Endodermal cell (in vitro differentiated cells): Measurements from ENCODE around the gene HS6ST3. TPM values are rescaled to one million over a fixed set of nuclear protein-coding genes. Genes with fewer than 3 reads are reported as not detected.

Source experiments
- DNase-seq: peaks from one replicate; pipeline ENCODE4 v3.0.0-alpha.2; 2017
- H3K27ac ChIP-seq: 2 replicates; pipeline ENCODE4 v1.5.1; 2013; ENCODE audit warnings: mild to moderate bottlenecking, low read depth, low read length, moderate library complexity
- H3K27me3 ChIP-seq: 2 replicates; pipeline ENCODE4 v1.6.1; 2013; ENCODE audit warnings: mild to moderate bottlenecking, low read length, moderate library complexity; ENCODE audit not compliant: insufficient read depth, control insufficient read depth, poor library complexity, severe bottlenecking
- H3K36me3 ChIP-seq: 2 replicates; pipeline ENCODE4 v1.7.0; 2013; ENCODE audit warnings: mild to moderate bottlenecking, low read length, moderate library complexity; ENCODE audit not compliant: control insufficient read depth, insufficient read depth
- H3K4me1 ChIP-seq: one replicate; pipeline ENCODE4 v1.7.0; 2013; ENCODE audit warnings: low read length; ENCODE audit not compliant: control insufficient read depth, insufficient read depth
- H3K4me3 ChIP-seq: 2 replicates; pipeline ENCODE4 v1.5.1; 2013; ENCODE audit warnings: mild to moderate bottlenecking, low read length, moderate library complexity
- H3K9ac ChIP-seq: 2 replicates; pipeline ENCODE4 v1.6.1; 2013; ENCODE audit warnings: mild to moderate bottlenecking, low read length, moderate library complexity; ENCODE audit not compliant: poor library complexity, severe bottlenecking; ENCODE audit errors: extremely low read depth
- H3K9me3 ChIP-seq: 2 replicates; pipeline ENCODE4 v1.6.1; 2013; ENCODE audit warnings: mild to moderate bottlenecking, low read length, moderate library complexity; ENCODE audit not compliant: control insufficient read depth
- H3K27ac Mint-ChIP-seq: 2 replicates; pipeline ENCODE4 v1.8.0; 2020; ENCODE audit warnings: mixed read lengths
- H3K27me3 Mint-ChIP-seq: 2 replicates; pipeline ENCODE4 v1.8.0; 2021; ENCODE audit warnings: mild to moderate bottlenecking, mixed read lengths; ENCODE audit not compliant: insufficient read depth
- H3K36me3 Mint-ChIP-seq: 2 replicates; pipeline ENCODE4 v1.8.0; 2020; ENCODE audit warnings: low read depth, mixed read lengths
- H3K4me1 Mint-ChIP-seq: 2 replicates; pipeline ENCODE4 v1.8.0; 2020; ENCODE audit warnings: mixed read lengths
- H3K4me3 Mint-ChIP-seq: 2 replicates; pipeline ENCODE4 v1.8.0; 2020; ENCODE audit warnings: mild to moderate bottlenecking, moderate library complexity, mixed read lengths
- H3K9me3 Mint-ChIP-seq: 2 replicates; pipeline ENCODE4 v1.8.0; 2020; ENCODE audit warnings: mild to moderate bottlenecking, mixed read lengths
- CTCF ChIP-seq: fragments of 200-600 bp; sonication (generic); conservative IDR thresholded peaks from 2 replicates; pipeline ENCODE4 v1.5.0; 2021; ENCODE audit warnings: antibody characterized with exemption, mild to moderate bottlenecking
- WGBS, 2 experiments: methylation state at CpG; one replicate each; pipeline versions ENCODE4 v1.1.5 to v1.1.7; 2013; ENCODE audit warnings: missing lambda C conversion rate in 2 of 2, mixed read lengths in 1 of 2; ENCODE audit not compliant: insufficient coverage in 1 of 2, insufficient read length in 1 of 2; 5-methylcytosine and 5-hydroxymethylcytosine counted together
- total RNA-seq, 2 donors: library from RNA; stranded (reverse); fragmentation: NEBNext Ultra II Directional in 1 of 2; extraction: Animal tissue kit (Norgen Biotek cat#: 25700) in 1 of 2; gene quantifications; 2 replicates in 1 of 2; 3 replicates in 1 of 2; pipeline ENCODE4 v1.2.1, GENCODE V29; 2021

The HS6ST3 gene
- total RNA-seq, 2 donors from 2014 or later: 0.84 to 1.1 TPM

DNA sequence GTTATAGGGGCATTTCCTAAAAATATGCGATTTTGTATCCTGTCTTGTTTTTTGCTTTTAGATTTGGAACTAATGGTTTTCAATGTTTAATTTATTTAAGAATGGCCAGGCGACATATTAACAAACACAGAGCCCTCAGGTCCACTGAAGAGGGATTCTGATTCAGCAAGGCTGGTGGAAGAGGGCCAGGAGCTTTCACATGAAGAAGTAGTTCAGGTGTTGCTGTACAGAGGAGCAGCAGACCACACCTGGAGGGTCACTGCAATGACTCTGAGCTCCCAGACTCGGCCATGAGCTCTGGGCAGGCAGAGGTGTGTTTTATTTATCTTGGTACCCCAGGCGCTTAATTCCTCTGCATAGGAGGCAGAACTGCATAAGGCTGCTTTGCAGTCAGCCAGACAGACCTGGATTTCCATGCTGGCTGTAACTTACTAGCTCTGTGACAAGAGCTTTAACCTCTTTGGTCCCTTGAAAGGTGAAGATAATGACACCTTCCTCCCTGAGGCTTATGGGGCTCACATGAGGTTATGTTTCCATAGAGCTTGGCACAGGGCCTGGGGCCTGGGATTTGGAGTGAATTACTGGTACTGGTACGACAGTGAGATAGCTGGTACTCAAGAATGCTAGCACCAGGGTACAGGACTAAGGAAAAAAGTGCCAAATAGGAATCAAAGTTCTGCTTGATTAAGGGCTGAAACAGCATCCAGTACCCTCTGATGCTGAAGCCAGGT, 719.6 kb downstream of the HS6ST3 start:
- peaks cover 3% of the 10 kb centered on the region for H3K4me1 ChIP-seq
- H3K27ac Mint-ChIP-seq: no peak overlapping the region
- no peak overlapping the region for H3K27ac ChIP-seq
- H3K4me3 Mint-ChIP-seq: no peak overlapping the region
- H3K36me3 Mint-ChIP-seq: no peaks in the 10 kb centered on the region
- DNase-seq: no peak
- no peak for TF ChIP-seq CTCF
- H3K27me3 Mint-ChIP-seq: no peaks in the 10 kb centered on the region
- H3K9ac ChIP-seq: no peak overlapping the region
- WGBS, 2 experiments: 91 to 100% methylated on average over 4 to 5 of the region's 5 CpGs
- no peaks in the 10 kb centered on the region for H3K36me3 ChIP-seq
- no peak overlapping the region for H3K4me3 ChIP-seq
- H3K9me3 Mint-ChIP-seq: peaks cover 7% of the 10 kb centered on the region
- H3K27me3 ChIP-seq: no peaks in the 10 kb centered on the region
- peaks cover 9% of the 10 kb centered on the region for H3K4me1 Mint-ChIP-seq
- peaks cover 10% of the 10 kb centered on the region for H3K9me3 ChIP-seq

DNA sequence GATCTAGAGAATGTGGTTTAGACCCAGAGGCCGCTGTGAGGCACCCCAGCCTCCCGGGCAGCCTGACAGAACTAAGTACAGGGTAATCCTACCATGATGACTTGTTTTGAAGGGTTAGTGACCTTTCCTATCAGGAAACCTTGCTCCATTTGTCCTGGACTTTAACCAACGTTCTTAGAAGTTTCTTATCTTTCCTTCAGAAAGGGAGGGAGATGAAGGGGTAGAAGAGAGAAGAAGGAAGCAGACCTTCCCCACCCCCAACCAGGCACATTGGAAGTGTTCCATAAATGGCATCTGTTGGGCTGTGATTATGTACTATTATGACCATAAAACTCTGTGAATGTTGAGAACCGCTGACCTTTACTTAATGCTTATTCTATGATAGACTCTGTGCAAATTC, 720.2 kb downstream of the HS6ST3 start:
- Histone ChIP-seq H3K9ac (no peak overlapping the region), H3K27ac (no peak overlapping the region), H3K36me3 (no peaks in the 10 kb centered on the region), H3K4me3 (no peak overlapping the region), H3K4me1 (peaks cover 3% of the 10 kb centered on the region), H3K27me3 (no peaks in the 10 kb centered on the region), H3K9me3 (peaks cover 15% of the 10 kb centered on the region)
- H3K4me3 Mint-ChIP-seq: no peak overlapping the region
- no peaks in the 10 kb centered on the region for H3K36me3 Mint-ChIP-seq
- DNase-seq: no peak
- H3K27ac Mint-ChIP-seq: no peak overlapping the region
- 88 to 96% methylated on average over 1 to 4 of the region's 4 CpGs for WGBS, 2 experiments
- peaks cover 3% of the 10 kb centered on the region for H3K27me3 Mint-ChIP-seq
- peaks cover 9% of the 10 kb centered on the region for H3K4me1 Mint-ChIP-seq
- TF ChIP-seq CTCF: no peak
- peaks cover 13% of the 10 kb centered on the region for H3K9me3 Mint-ChIP-seq

DNA sequence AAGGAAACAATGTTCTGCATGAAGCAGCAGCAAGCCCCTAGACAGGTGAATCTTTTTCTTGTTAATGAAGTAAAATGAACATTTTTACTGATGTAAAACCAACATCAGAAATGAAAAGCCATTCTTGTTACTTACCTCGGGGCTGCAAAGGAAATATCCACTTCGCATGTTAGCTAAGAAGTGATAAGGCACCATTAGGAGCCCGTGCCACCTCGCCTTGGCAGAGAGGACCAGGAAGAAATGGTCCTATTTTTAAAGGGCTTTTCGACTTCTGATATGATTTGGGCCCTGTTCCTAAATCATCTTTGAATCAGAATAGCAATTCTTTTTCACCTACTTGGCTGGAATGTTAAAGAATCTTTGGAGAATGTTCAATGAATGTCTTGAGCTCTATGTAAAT, 721.1 kb downstream of the HS6ST3 start:
- H3K27me3 ChIP-seq: no peaks in the 10 kb centered on the region
- Mint-ChIP-seq H3K4me1 (peaks cover 9% of the 10 kb centered on the region), H3K36me3 (no peaks in the 10 kb centered on the region), H3K27me3 (peaks cover 6% of the 10 kb centered on the region), H3K4me3 (no peak overlapping the region), H3K9me3 (peaks cover 16% of the 10 kb centered on the region), H3K27ac (no peak overlapping the region)
- H3K4me1 ChIP-seq: peaks cover 3% of the 10 kb centered on the region
- 94% methylated on average over 5 of the region's 5 CpGs for WGBS, 2 experiments
- DNase-seq: no peak
- H3K27ac ChIP-seq: no peak overlapping the region
- TF ChIP-seq CTCF: no peak
- H3K4me3 ChIP-seq: no peak overlapping the region
- no peak overlapping the region for H3K9ac ChIP-seq
- peaks cover 16% of the 10 kb centered on the region for H3K9me3 ChIP-seq
- H3K36me3 ChIP-seq: no peaks in the 10 kb centered on the region
